ENCODE results near the gene ANTXR1. TPM values are rescaled to one million over a fixed set of nuclear protein-coding genes. Genes with fewer than 3 reads are reported as not detected.

The ANTXR1 gene
- total and polyA plus RNA-seq, 2 donors (not counting 3 experiments of a cell fraction or from before 2014, with no cell fraction given) = 4.2 to 17.3 TPM

- BruUV-seq (replicated peaks) = no TSS peak
- no peaks in the 10 kb centered on the region for H3K27me3 ChIP-seq (ENCODE audit: control insufficient read depth in 2 of 2, insufficient read depth in 2 of 2, low read length in 2 of 2)
- H3K79me2 ChIP-seq (ENCODE audit: control insufficient read depth, insufficient read depth, low read length) = no peaks in the 10 kb centered on the region
- no peak overlapping the region for H3K9ac ChIP-seq (replicated peaks; ENCODE audit: extremely low read depth, insufficient read depth, low read length)
- no peaks in the 10 kb centered on the region for H3K36me3 ChIP-seq (ENCODE audit: control insufficient read depth in 2 of 2, extremely low read depth in 1 of 2, insufficient read depth in 2 of 2, low read length in 2 of 2)
- dilution Hi-C loops (cut with MboI; ENCODE audit: extremely low pct_ligation_motif_present, low sequenced_read_pairs) = no loop called here
- intact Hi-C loops (cut with micrococcal nuclease) = no loop called here
- no peaks in the 10 kb centered on the region for H3K9me1 ChIP-seq (replicated peaks; ENCODE audit: control insufficient read depth, extremely low read depth, insufficient read depth, low read length)
- CTCF ChIA-PET = no interaction called here
- FAIRE-seq (no peak), DNase-seq (ENCODE audit: low read depth, low spot score) (peak; percentile 61)
- no peak overlapping the region for H3K4me3 ChIP-seq (replicated peaks in 1 of 3; ENCODE audit: insufficient read depth in 1 of 3, low read depth in 1 of 3, low read length in 3 of 3)
- no peak overlapping the region for H3K4me2 ChIP-seq (ENCODE audit: insufficient read depth, low read length)
- H4K20me1 ChIP-seq (replicated peaks; ENCODE audit: control insufficient read depth, extremely low read depth, insufficient read depth, low read length) = no peaks in the 10 kb centered on the region
- TF ChIP-seq JUN (IDR thresholded peaks at IDR 0.05; ENCODE audit: borderline replicate concordance, insufficient read depth, insufficient read length, low read depth) = no peak
- no peak for TF ChIP-seq POLR2AphosphoS5 (IDR thresholded peaks at IDR 0.05; ENCODE audit: insufficient read depth, low read depth, low read length)
- H3K27ac ChIP-seq (ENCODE audit: insufficient read depth, low read depth, low read length) = no peak overlapping the region
- H3K9me3 ChIP-seq (replicated peaks; ENCODE audit: control insufficient read depth, insufficient read depth, low read length) = no peaks in the 10 kb centered on the region
- peaks cover 19% of the 10 kb centered on the region for H3K4me1 ChIP-seq (ENCODE audit: control insufficient read depth, extremely low read depth, insufficient read depth, low read length)
- POLR2A ChIA-PET = no interaction called here
- no peak overlapping the region for H2AFZ ChIP-seq (ENCODE audit: low read depth, low read length)
These were observed 258.9 kb downstream of the ANTXR1 start for GRCh38 chr2:69271831-69272257.

GRCh38 chr2:69272803-69273471, 260.0 kb downstream of the ANTXR1 start:
- CTCF ChIA-PET = interaction anchor here (1.0 kb wide), 1 partner anchor 10 kb away, joined by 3 read pairs; no protein-coding TSS in a partner anchor
- no peaks in the 10 kb centered on the region for H4K20me1 ChIP-seq (replicated peaks; ENCODE audit: control insufficient read depth, extremely low read depth, insufficient read depth, low read length)

More at GRCh38 chr2:69272803-69273471, 260.0 kb downstream of the ANTXR1 start:
- FAIRE-seq (peak; percentile 58), DNase-seq (ENCODE audit: low read depth, low spot score) (peak; percentile 35)
- Histone ChIP-seq H3K4me1 (ENCODE audit: control insufficient read depth, extremely low read depth, insufficient read depth, low read length) (peaks cover 19% of the 10 kb centered on the region), H3K9ac (replicated peaks; ENCODE audit: extremely low read depth, insufficient read depth, low read length) (no peak overlapping the region), H3K9me1 (replicated peaks; ENCODE audit: control insufficient read depth, extremely low read depth, insufficient read depth, low read length) (no peaks in the 10 kb centered on the region), H3K36me3 (ENCODE audit: control insufficient read depth in 2 of 2, extremely low read depth in 1 of 2, insufficient read depth in 2 of 2, low read length in 2 of 2) (no peaks in the 10 kb centered on the region), H3K4me2 (ENCODE audit: insufficient read depth, low read length) (no peak overlapping the region), H3K9me3 (replicated peaks; ENCODE audit: control insufficient read depth, insufficient read depth, low read length) (no peaks in the 10 kb centered on the region), H2AFZ (ENCODE audit: low read depth, low read length) (peak overlapping the region; percentile 32), H3K4me3 (replicated peaks in 1 of 3; ENCODE audit: insufficient read depth in 1 of 3, low read depth in 1 of 3, low read length in 3 of 3) (no peak overlapping the region), H3K27ac (ENCODE audit: insufficient read depth, low read depth, low read length) (no peak overlapping the region), H3K79me2 (ENCODE audit: control insufficient read depth, insufficient read depth, low read length) (no peaks in the 10 kb centered on the region), H3K27me3 (ENCODE audit: control insufficient read depth in 2 of 2, insufficient read depth in 2 of 2, low read length in 2 of 2) (no peaks in the 10 kb centered on the region)
- intact Hi-C loops (cut with micrococcal nuclease) (no loop called here), dilution Hi-C loops (cut with MboI; ENCODE audit: extremely low pct_ligation_motif_present, low sequenced_read_pairs) (no loop called here)
- TF ChIP-seq, protein P1, sequence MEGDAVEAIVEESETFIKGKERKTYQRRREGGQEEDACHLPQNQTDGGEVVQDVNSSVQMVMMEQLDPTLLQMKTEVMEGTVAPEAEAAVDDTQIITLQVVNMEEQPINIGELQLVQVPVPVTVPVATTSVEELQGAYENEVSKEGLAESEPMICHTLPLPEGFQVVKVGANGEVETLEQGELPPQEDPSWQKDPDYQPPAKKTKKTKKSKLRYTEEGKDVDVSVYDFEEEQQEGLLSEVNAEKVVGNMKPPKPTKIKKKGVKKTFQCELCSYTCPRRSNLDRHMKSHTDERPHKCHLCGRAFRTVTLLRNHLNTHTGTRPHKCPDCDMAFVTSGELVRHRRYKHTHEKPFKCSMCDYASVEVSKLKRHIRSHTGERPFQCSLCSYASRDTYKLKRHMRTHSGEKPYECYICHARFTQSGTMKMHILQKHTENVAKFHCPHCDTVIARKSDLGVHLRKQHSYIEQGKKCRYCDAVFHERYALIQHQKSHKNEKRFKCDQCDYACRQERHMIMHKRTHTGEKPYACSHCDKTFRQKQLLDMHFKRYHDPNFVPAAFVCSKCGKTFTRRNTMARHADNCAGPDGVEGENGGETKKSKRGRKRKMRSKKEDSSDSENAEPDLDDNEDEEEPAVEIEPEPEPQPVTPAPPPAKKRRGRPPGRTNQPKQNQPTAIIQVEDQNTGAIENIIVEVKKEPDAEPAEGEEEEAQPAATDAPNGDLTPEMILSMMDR (IDR thresholded peaks at IDR 0.05; ENCODE audit: extremely low read depth in 1 of 2, insufficient read depth in 1 of 2, low read depth in 1 of 2, low read length in 2 of 2) = peak in 1 of 2 donors; percentile 16
- no peak for TF ChIP-seq EZH2 (IDR thresholded peaks at IDR 0.05; ENCODE audit: borderline replicate concordance, low read depth, low read length, severe bottlenecking)
- no TSS peak for BruUV-seq (replicated peaks)
- POLR2A ChIA-PET = no interaction called here
